Esophagus squamous epithelium (tissue), 5 donors: ENCODE results near the gene NAT8L. TPM values are rescaled to one million over a fixed set of nuclear protein-coding genes. Genes with fewer than 3 reads are reported as not detected.

ENCODE experiments used
- DNase-seq: peaks from one replicate; lab custom pipeline; 2025; lab: John Stamatoyannopoulos, UW
- H3K27ac ChIP-seq, 4 donors: fragments of 200-600 bp; sonication (generic); one replicate each; pipeline ENCODE4 v1.5.1; 2016 to 2019; ENCODE audit warnings: mild to moderate bottlenecking in 1 of 4
- H3K27me3 ChIP-seq, 4 donors: fragments of 200-600 bp; sonication (generic); 1 replicate in 3 of 4; 2 replicates in 1 of 4; pipeline versions ENCODE4 v1.5.1 to v1.6.0; 2017 to 2021; ENCODE audit warnings: antibody characterized with exemption in 1 of 4
- H3K36me3 ChIP-seq, 3 donors: fragments of 200-600 bp; sonication (generic); one replicate each; pipeline ENCODE4 v1.5.1; 2016 to 2019
- H3K4me1 ChIP-seq, 3 donors: fragments of 200-600 bp; sonication (generic); one replicate each; pipeline ENCODE4 v1.5.1; 2017 to 2019
- H3K4me3 ChIP-seq, 4 donors: fragments of 200-600 bp; sonication (generic); 1 replicate in 3 of 4; 2 replicates in 1 of 4; pipeline ENCODE4 v1.5.1; 2016 to 2019; ENCODE audit warnings: mild to moderate bottlenecking in 2 of 4, moderate library complexity in 1 of 4
- H3K9me3 ChIP-seq, 3 donors: fragments of 200-600 bp; sonication (generic); one replicate each; pipeline ENCODE4 v1.5.1; 2016 to 2019
- POLR2A ChIP-seq, 4 donors: fragments of 450-650 bp; IDR thresholded peaks; one replicate each; pipeline ENCODE4 v1.6.1; 2017; ENCODE audit warnings: antibody characterized with exemption in 4 of 4, mild to moderate bottlenecking in 4 of 4, moderate library complexity in 3 of 4
- WGBS, 2 donors: methylation state at CpG; one replicate each; pipeline ENCODE4 v1.1.5; 2018; 5-methylcytosine and 5-hydroxymethylcytosine counted together
- intact Hi-C: fragments of 100-400 bp; cut with DNase I; formaldehyde crosslinking; loops from one replicate; pipeline ENCODE4 v1.15.0; 2022
- total RNA-seq, 4 donors: library from RNA; depleted of rRNA; stranded (reverse); fragments of >200 nt; gene quantifications; one replicate each; pipeline ENCODE4 v1.1.0, GENCODE V29; 2016
- TF ChIP-seq, protein P1 (sequence below), 6 experiments: fragments of 450-650 bp in 4 of 6; fragments of 200-600 bp in 2 of 6; sonication (generic) in 2 of 6; IDR thresholded peaks; one replicate each; pipeline ENCODE4 v1.5.1; 2016 to 2019; ENCODE audit warnings: antibody characterized with exemption in 6 of 6, mild to moderate bottlenecking in 4 of 6, moderate library complexity in 4 of 6
- donor health status: DM: yes; HTN: yes; CAD: no.

NAT8L gene
- total RNA-seq, 4 donors from 2014 or later, result under 0.01 TPM; not detected in 3

DNA sequence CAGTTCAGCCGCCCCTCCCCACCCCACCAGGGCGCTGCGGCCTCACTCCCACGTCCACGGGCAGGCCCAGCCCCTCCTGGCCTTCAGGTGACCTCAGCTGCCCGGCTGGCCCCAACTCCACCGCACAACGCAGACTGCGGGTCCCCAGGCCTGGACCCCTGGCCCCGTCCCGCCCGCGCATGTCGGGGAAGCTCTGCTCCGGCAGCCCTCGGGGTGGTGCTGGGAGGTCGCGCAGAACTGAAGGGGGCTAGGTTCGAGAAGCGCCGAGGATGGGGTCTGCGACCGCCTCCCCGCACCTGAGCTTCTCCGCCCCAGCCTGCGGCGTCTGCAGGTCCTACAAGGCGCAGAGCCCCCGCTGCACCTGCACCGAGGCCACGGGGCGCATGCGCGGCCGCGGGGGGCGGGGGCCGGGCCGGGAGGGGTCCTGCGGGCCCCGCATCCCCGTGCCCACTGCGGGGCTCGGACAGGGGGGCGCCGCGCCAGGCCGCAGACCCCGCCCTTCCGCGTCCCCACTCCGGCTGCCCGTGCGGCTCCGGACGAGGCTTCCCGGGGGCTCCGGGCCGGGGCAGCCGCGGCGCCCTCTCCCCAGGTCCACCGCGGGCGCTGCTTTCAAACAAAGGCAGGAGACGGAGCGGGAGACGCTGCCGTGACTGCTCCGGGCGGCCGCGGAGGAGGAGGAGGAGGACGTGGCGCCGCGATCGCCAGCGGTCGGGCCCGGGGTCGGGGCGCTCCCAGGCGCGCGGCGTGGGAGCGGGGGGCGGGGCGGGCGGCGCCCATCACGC, 672 bp upstream of the NAT8L start:
- Histone ChIP-seq H3K27me3 (peaks cover 9 to 98% (median 18%) of the 10 kb centered on the region in 4 donors), H3K4me3 (peak overlapping the region in 3 of 4 donors; percentile 25 to 66 (median 44)), H3K4me1 (peaks cover 0 to 28% (median 22%) of the 10 kb centered on the region in 3 donors), H3K9me3 (no peaks in the 10 kb centered on the region), H3K36me3 (no peaks in the 10 kb centered on the region), H3K27ac (no peak overlapping the region)
- no peak for DNase-seq
- intact Hi-C loops, result no loop called here
- TF ChIP-seq, protein P1, sequence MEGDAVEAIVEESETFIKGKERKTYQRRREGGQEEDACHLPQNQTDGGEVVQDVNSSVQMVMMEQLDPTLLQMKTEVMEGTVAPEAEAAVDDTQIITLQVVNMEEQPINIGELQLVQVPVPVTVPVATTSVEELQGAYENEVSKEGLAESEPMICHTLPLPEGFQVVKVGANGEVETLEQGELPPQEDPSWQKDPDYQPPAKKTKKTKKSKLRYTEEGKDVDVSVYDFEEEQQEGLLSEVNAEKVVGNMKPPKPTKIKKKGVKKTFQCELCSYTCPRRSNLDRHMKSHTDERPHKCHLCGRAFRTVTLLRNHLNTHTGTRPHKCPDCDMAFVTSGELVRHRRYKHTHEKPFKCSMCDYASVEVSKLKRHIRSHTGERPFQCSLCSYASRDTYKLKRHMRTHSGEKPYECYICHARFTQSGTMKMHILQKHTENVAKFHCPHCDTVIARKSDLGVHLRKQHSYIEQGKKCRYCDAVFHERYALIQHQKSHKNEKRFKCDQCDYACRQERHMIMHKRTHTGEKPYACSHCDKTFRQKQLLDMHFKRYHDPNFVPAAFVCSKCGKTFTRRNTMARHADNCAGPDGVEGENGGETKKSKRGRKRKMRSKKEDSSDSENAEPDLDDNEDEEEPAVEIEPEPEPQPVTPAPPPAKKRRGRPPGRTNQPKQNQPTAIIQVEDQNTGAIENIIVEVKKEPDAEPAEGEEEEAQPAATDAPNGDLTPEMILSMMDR (IDR thresholded peaks at IDR 0.05), result no peak
- no peak for TF ChIP-seq POLR2A (IDR thresholded peaks at IDR 0.05)
- WGBS, 2 donors, result 0% methylated on average over 1 of the region's 93 CpGs; no CpG with 5 or more reads in 1 of the 2 donors

DNA sequence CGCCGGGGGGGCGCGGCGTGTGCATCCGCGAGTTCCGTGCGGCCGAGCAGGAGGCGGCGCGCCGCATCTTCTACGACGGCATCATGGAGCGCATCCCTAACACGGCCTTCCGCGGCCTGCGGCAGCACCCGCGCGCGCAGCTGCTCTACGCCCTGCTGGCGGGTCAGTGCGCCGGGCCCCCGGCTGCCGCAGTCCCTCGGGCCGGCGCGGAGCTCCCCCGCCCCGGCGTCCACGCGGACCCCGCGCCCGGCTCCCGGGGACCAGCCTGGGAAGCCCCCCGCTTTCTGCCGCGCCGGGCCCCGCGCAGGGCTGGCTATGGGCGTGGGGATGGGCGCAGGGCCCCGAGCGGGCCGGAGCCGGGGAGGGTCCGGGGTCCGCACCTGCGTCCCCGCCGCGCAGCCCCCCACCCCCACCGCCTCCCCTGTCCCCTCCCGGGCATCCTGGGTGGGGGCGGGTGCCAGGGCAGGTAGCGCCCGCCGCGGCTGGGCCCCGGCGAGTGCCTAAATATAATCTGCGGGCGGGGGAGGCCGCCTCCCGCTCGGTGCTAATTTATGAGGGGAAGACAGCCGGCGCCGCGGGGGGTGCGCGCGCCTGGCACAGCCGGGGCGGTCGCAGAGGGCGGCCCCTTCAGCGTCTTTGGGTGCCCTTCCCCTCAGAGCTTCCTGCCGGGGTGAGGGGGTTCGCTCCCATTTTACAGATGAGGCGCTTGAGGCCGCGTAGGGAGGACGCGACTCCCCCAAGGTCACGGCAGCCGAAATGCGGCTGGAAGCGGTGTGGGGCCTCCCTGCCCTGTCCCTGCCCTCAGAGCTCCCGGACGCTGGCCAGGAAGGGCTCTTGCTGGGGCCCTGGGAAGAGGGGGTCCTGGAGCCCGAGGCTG, 837 bp downstream of the NAT8L start:
- no peak for DNase-seq

DNA sequence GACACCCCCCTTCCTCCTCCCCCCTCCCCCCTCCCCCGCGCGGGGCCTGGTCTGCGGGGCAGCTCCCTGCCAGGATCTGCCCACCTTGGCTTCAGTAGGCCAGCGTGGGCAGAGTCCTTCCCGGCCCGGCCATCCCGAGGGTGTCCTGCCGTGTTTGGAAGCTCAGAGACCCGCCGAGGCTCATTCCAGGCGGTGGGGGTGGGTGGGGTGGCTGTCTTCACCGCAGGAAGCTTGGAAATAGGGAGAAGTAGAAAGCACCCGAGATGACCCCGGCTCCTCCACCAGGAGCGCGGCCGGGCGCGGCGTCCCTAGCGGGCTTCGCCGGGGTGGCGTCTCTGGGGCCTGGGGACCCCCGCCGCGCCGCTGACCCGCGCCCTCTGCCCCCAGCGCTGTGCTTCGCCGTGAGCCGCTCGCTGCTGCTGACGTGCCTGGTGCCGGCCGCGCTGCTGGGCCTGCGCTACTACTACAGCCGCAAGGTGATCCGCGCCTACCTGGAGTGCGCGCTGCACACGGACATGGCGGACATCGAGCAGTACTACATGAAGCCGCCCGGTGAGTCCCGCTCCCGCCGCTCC, 1.6 kb downstream of the NAT8L start:
- WGBS, 2 donors, result 7 to 20% methylated on average over 5 to 13 of the region's 54 CpGs
- peaks cover 9 to 98% (median 18%) of the 10 kb centered on the region in 4 donors for H3K27me3 ChIP-seq
- H3K4me1 ChIP-seq, result peaks cover 0 to 36% (median 22%) of the 10 kb centered on the region in 3 donors
- H3K36me3 ChIP-seq, result no peaks in the 10 kb centered on the region
- intact Hi-C loops, result no loop called here
- no peaks in the 10 kb centered on the region for H3K9me3 ChIP-seq
- no peak for DNase-seq
- no peak overlapping the region for H3K27ac ChIP-seq
- TF ChIP-seq, protein P1 (IDR thresholded peaks at IDR 0.05), result peak in 1 of 6 experiments; percentile 21
- TF ChIP-seq POLR2A (IDR thresholded peaks at IDR 0.05), result no peak
- H3K4me3 ChIP-seq, result peak overlapping the region in 2 of 4 donors; percentile 15 to 66

More for the DNA sequence above, 837 bp downstream of the NAT8L start:
- Histone ChIP-seq H3K4me1 (peaks cover 0 to 36% (median 22%) of the 10 kb centered on the region in 3 donors), H3K9me3 (no peaks in the 10 kb centered on the region), H3K4me3 (peak overlapping the region in 2 of 4 donors; percentile 44 to 66), H3K27ac (no peak overlapping the region), H3K36me3 (no peaks in the 10 kb centered on the region), H3K27me3 (peaks cover 9 to 97% (median 18%) of the 10 kb centered on the region in 4 donors)
- WGBS, 2 donors, result 1% methylated on average over 27 of the region's 102 CpGs; no CpG with 5 or more reads in 1 of the 2 donors
- intact Hi-C loops, result no loop called here
- no peak for TF ChIP-seq POLR2A (IDR thresholded peaks at IDR 0.05)
- TF ChIP-seq, protein P1 (IDR thresholded peaks at IDR 0.05), result no peak

DNA sequence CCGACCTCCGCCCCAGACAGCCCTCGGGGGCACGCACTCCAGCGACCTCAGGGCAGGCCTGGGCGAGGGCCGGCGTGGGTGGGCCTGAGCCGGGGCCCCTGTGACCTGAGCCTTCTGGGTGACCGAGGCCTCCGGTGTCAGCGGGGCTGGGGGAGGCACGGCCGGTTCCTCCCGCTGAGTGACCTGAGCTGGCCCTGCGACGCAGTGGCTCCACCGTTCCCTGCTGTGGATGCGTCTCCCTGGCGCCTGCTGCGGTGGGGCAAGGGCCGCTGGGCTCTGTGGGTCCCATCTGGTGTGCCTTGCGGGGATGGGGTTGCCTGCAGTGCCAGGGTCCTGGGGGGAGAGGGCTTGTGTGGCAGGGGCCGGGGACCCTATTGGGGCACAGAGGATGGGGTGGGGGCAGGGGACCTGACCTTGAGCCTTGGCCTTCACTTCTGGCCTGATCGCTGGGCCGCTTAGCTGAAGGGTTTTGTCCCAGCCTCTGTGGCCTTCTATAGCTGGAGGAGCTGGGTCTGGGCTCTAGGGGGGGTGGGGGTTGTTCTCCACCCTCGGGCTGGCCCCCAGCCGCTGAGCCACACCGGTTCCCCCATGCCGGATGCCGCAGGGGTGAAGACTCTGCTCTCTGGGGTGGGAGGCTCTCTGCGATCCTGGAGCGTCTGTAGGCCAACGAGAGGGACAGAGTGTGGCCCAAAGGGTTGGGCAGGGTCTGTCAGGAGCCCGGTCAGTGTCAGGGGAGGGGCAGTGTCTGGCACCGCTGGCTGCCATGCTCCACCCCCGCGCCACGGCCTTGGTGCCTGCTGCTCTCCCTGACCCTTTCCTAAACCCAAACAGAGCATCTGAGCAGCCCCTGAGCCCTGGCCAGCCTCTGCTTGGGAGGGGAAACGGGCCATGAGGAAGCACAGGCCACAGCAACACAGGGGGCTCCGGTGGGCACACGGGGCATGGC, 2.3 kb downstream of the NAT8L start:
- TF ChIP-seq, protein P1 (IDR thresholded peaks at IDR 0.05), result no peak
- no peak for TF ChIP-seq POLR2A (IDR thresholded peaks at IDR 0.05)
- intact Hi-C loops, result no loop called here
- peaks cover 9 to 98% (median 18%) of the 10 kb centered on the region in 4 donors for H3K27me3 ChIP-seq
- H3K4me1 ChIP-seq, result peaks cover 0 to 36% (median 22%) of the 10 kb centered on the region in 3 donors
- 63 to 80% methylated on average over 2 to 4 of the region's 42 CpGs for WGBS, 2 donors
- peak overlapping the region in 2 of 4 donors; percentile 15 to 66 for H3K4me3 ChIP-seq
- no peak overlapping the region for H3K27ac ChIP-seq
- H3K9me3 ChIP-seq, result no peaks in the 10 kb centered on the region
- DNase-seq, result no peak
- no peaks in the 10 kb centered on the region for H3K36me3 ChIP-seq
